Endothelial cell of umbilical vein (primary cell): ENCODE data around the gene SULF2. TPM values are rescaled to one million over a fixed set of nuclear protein-coding genes. Genes with fewer than 3 reads are reported as not detected.

Experiments
- BruUV-seq: library from RNA; stranded (reverse); fragments of 400-500 nt; replicated peaks from 2 replicates; lab custom pipeline; 2021; lab: Mats Ljungman, UMichigan
- CTCF ChIA-PET: fragments of 300-600, 350-600 bp; sonication (Branson Sonifier 250); formaldehyde crosslinking; loops from one replicate; lab custom pipeline; 2021; ENCODE audit warnings: antibody characterized with exemption, inconsistent platforms; lab: Charles Lee
- POLR2A ChIA-PET: fragments of 300-600, 350-600 bp; sonication (Branson Sonifier 250); formaldehyde crosslinking; loops from one replicate; lab custom pipeline; 2021; ENCODE audit warnings: antibody characterized with exemption, inconsistent platforms; lab: Charles Lee
- DNase-seq: peaks from one replicate; pipeline ENCODE4 v3.0.0-alpha.2; 2011; ENCODE audit warnings: low read depth, low spot score
- FAIRE-seq: peaks from 2 replicates; lab custom pipeline; 2011; peaks lifted over from hg19 to GRCh38; lab: Jason Lieb, UNC
- H2AFZ ChIP-seq: 2 replicates; pipeline ENCODE4 v1.6.0; 2012; ENCODE audit warnings: low read depth, low read length, control low read depth, inconsistent platforms
- H3K27ac ChIP-seq: 2 replicates; pipeline ENCODE4 v1.5.1; 2011; ENCODE audit warnings: low read depth, mild to moderate bottlenecking, control low read depth, low read length, moderate library complexity; ENCODE audit not compliant: insufficient read depth
- H3K27me3 ChIP-seq, 2 experiments: 2 replicates each; pipeline versions ENCODE4 v1.6.0 to v1.6.1; 2011; ENCODE audit warnings: low read length in 2 of 2, mixed read lengths in 1 of 2; ENCODE audit not compliant: control insufficient read depth in 2 of 2, insufficient read depth in 2 of 2
- H3K36me3 ChIP-seq, 2 experiments: 2 replicates in 1 of 2; 3 replicates in 1 of 2; pipeline ENCODE4 v1.5.1; 2011; ENCODE audit warnings: low read length in 2 of 2, mild to moderate bottlenecking in 1 of 2, moderate library complexity in 1 of 2; ENCODE audit not compliant: control insufficient read depth in 2 of 2, insufficient read depth in 2 of 2; ENCODE audit errors: extremely low read depth in 1 of 2
- H3K4me1 ChIP-seq: 3 replicates; pipeline ENCODE4 v1.5.1; 2011; ENCODE audit warnings: mild to moderate bottlenecking, low read length; ENCODE audit not compliant: control insufficient read depth, insufficient read depth; ENCODE audit errors: extremely low read depth
- H3K4me2 ChIP-seq: 2 replicates; pipeline ENCODE4 v1.6.1; 2011; ENCODE audit warnings: low read length, control low read depth, mixed read lengths; ENCODE audit not compliant: insufficient read depth
- H3K4me3 ChIP-seq, 3 experiments: fragments of 200-600 bp in 1 of 3; sonication (generic), shearing (Covaris generic) in 1 of 3; replicated peaks in 1 of 3; 2 replicates each; pipeline ENCODE4 v1.5.1; 2011 to 2016; ENCODE audit warnings: control low read depth in 3 of 3, low read length in 3 of 3, mild to moderate bottlenecking in 2 of 3, inconsistent platforms in 1 of 3, low read depth in 1 of 3, moderate library complexity in 1 of 3; ENCODE audit not compliant: insufficient read depth in 1 of 3
- H3K79me2 ChIP-seq: 2 replicates; pipeline ENCODE4 v1.6.0; 2012; ENCODE audit warnings: low read length, inconsistent platforms; ENCODE audit not compliant: control insufficient read depth, insufficient read depth
- H3K9ac ChIP-seq: replicated peaks from 2 replicates; pipeline ENCODE3; 2011; ENCODE audit warnings: low read length, control low read depth; ENCODE audit not compliant: insufficient read depth; ENCODE audit errors: extremely low read depth
- H3K9me1 ChIP-seq: replicated peaks from 3 replicates; pipeline ENCODE4 v1.6.0; 2011; ENCODE audit warnings: mild to moderate bottlenecking, low read length; ENCODE audit not compliant: control insufficient read depth, insufficient read depth; ENCODE audit errors: extremely low read depth
- H3K9me3 ChIP-seq: replicated peaks from 2 replicates; pipeline ENCODE4 v1.5.1; 2012; ENCODE audit warnings: low read length, inconsistent platforms; ENCODE audit not compliant: control insufficient read depth, insufficient read depth
- H4K20me1 ChIP-seq: replicated peaks from 2 replicates; pipeline ENCODE3; 2011; ENCODE audit warnings: mild to moderate bottlenecking, low read length; ENCODE audit not compliant: control insufficient read depth, insufficient read depth; ENCODE audit errors: extremely low read depth
- CTCF ChIP-seq, 2 donors: IDR thresholded peaks; 1 replicate in 1 of 2; 2 replicates in 1 of 2; pipeline ENCODE4 v1.5.1; 2011; ENCODE audit warnings: low read length in 2 of 2, mild to moderate bottlenecking in 2 of 2, moderate library complexity in 2 of 2, control low read depth in 1 of 2, inconsistent platforms in 1 of 2, low read depth in 1 of 2; ENCODE audit not compliant: insufficient read depth in 1 of 2; ENCODE audit errors: extremely low read depth in 1 of 2
- EZH2 ChIP-seq: IDR thresholded peaks from 2 replicates; pipeline ENCODE4 v1.6.1; 2012; ENCODE audit warnings: borderline replicate concordance, low read depth, mild to moderate bottlenecking, moderate library complexity, low read length, inconsistent platforms; ENCODE audit not compliant: severe bottlenecking
- FOS ChIP-seq: IDR thresholded peaks from 2 replicates; pipeline ENCODE4 v1.6.1; 2011; ENCODE audit warnings: mild to moderate bottlenecking, low read length, moderate library complexity, borderline replicate concordance; ENCODE audit not compliant: insufficient read depth
- GATA2 ChIP-seq: IDR thresholded peaks from 2 replicates; pipeline ENCODE4 v1.7.0; 2011; ENCODE audit warnings: low read depth, mild to moderate bottlenecking, moderate library complexity, mixed read lengths, low read length; ENCODE audit not compliant: insufficient read length, insufficient read depth
- JUN ChIP-seq: IDR thresholded peaks from 2 replicates; pipeline ENCODE4 v1.6.1; 2011; ENCODE audit warnings: borderline replicate concordance, low read depth; ENCODE audit not compliant: insufficient read length, insufficient read depth
- MAX ChIP-seq: IDR thresholded peaks from 2 replicates; pipeline ENCODE4 v1.6.1; 2011; ENCODE audit not compliant: insufficient read depth, insufficient read length
- MYC ChIP-seq: IDR thresholded peaks from one replicate; pipeline ENCODE4 v1.6.1; 2011; ENCODE audit warnings: mild to moderate bottlenecking, low read depth, low read length
- POLR2A ChIP-seq: IDR thresholded peaks from 2 replicates; pipeline ENCODE4 v1.6.1; 2012; ENCODE audit warnings: low read depth, mild to moderate bottlenecking, control low read depth, low read length
- POLR2AphosphoS5 ChIP-seq: IDR thresholded peaks from 2 replicates; pipeline ENCODE4 v1.6.1; 2012; ENCODE audit warnings: low read depth, mild to moderate bottlenecking, control low read depth, low read length, moderate library complexity; ENCODE audit not compliant: insufficient read depth
- dilution Hi-C: fragments of 300-500 bp; cut with MboI; formaldehyde crosslinking; loops from one replicate; pipeline ENCODE4 v1.15.0; 2019; ENCODE audit warnings: low sequenced_read_pairs; ENCODE audit not compliant: extremely low pct_ligation_motif_present
- intact Hi-C: fragments of 100-400 bp; cut with micrococcal nuclease; formaldehyde crosslinking; loops from one replicate; pipeline ENCODE4 v1.10.0; 2022
- polyA plus RNA-seq, 4 experiments: library from polyadenylated mRNA; depleted of rRNA in 3 of 4; stranded (reverse) in 3 of 4; unstranded in 1 of 4; fragments of >200 nt; gene quantifications; 2 replicates each; pipeline versions ENCODE4 v1.2.1 to v1.2.3, GENCODE V29; 2011 to 2012; ENCODE audit warnings: missing spikeins in 1 of 4
- total RNA-seq: library from RNA; stranded (reverse); gene quantifications from 2 replicates; pipeline ENCODE4 v1.2.3, GENCODE V29; 2021

SULF2 gene
- total and polyA plus RNA-seq, 2 donors (not counting 3 experiments of a cell fraction or from before 2014, with no cell fraction given), result 58.5 to 160 TPM

DNA sequence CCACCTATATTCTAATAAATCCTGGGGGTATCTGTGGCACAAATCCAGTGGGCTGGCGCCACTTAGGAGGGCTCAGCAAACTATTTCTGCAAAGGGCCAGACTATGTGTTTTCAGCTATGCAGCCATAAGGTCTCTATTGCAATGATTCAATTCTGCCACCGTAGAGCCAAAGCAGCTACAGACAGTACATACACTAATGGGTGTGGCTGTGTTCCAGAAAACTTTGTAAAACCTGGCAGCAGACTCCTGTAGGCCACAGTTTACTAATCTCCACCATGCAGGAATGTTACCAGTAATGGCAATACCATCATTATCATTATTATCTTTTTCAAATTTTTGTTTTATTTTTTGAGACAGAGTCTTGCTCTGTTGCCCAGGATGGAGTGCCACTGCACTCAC lies 65.7 kb downstream of the SULF2 start:
- intact Hi-C loops (no loop called here), dilution Hi-C loops (no loop called here)
- Histone ChIP-seq H3K27ac (no peak overlapping the region), H4K20me1 (no peaks in the 10 kb centered on the region), H3K36me3 (no peaks in the 10 kb centered on the region), H3K4me1 (no peaks in the 10 kb centered on the region), H3K9me1 (no peaks in the 10 kb centered on the region), H3K9ac (no peak overlapping the region), H3K27me3 (no peaks in the 10 kb centered on the region), H3K9me3 (no peaks in the 10 kb centered on the region), H2AFZ (no peak overlapping the region), H3K79me2 (no peaks in the 10 kb centered on the region), H3K4me2 (no peak overlapping the region), H3K4me3 (no peak overlapping the region)
- CTCF ChIA-PET, result interaction anchor here (1.1 to 5.4 kb wide), 2 partner anchors 66 to 901 kb away, joined by 3 to 47 read pairs; no protein-coding TSS in a partner anchor
- BruUV-seq, result no TSS peak
- FAIRE-seq, result no peak
- DNase-seq, result no peak
- no peak for TF ChIP-seq JUN
- TF ChIP-seq FOS, result no peak
- TF ChIP-seq GATA2, result no peak
- no peak for TF ChIP-seq MYC
- no peak for TF ChIP-seq EZH2
- POLR2A ChIA-PET, result no interaction called here

DNA sequence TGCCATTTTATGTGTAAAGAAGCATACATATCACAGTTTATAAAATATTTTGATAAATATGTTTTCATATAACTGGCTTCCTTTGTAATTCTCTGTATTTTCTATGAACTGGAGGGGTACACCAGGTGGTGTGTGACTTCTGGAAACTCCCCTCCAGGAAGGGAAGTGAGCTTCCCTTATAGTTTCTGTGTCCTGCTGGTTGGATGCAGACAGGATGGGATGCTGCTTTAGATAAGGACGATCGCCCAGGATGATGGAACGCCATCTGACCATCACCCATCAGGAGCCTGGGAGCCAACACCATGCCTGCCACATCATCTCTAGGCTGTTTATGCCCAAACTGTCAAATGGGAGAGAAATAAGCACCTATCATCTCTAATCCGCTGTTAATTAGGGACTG lies 66.1 kb downstream of the SULF2 start:
- Histone ChIP-seq H4K20me1 (no peaks in the 10 kb centered on the region), H3K4me3 (no peak overlapping the region), H3K27me3 (no peaks in the 10 kb centered on the region), H3K9ac (no peak overlapping the region), H3K36me3 (no peaks in the 10 kb centered on the region), H3K9me1 (no peaks in the 10 kb centered on the region), H3K79me2 (no peaks in the 10 kb centered on the region), H3K4me2 (no peak overlapping the region), H3K9me3 (no peaks in the 10 kb centered on the region), H3K27ac (no peak overlapping the region), H3K4me1 (no peaks in the 10 kb centered on the region), H2AFZ (no peak overlapping the region)
- dilution Hi-C loops, result no loop called here
- intact Hi-C loops, result no loop called here
- CTCF ChIA-PET, result interaction anchor here (1.1 to 5.4 kb wide), 2 partner anchors 67 to 901 kb away, joined by 3 to 47 read pairs; no protein-coding TSS in a partner anchor
- FAIRE-seq (no peak), DNase-seq (no peak)
- POLR2A ChIA-PET, result no interaction called here
- no peak for TF ChIP-seq POLR2AphosphoS5
- TF ChIP-seq MYC, result no peak
- TF ChIP-seq FOS, result no peak
- no peak for TF ChIP-seq JUN
- no peak for TF ChIP-seq GATA2
- TF ChIP-seq MAX, result no peak
- no peak for TF ChIP-seq EZH2
- no peak for TF ChIP-seq POLR2A
- no peak for TF ChIP-seq CTCF (IDR thresholded peaks at IDR 0.05; ENCODE audit: extremely low read depth in 1 of 2, insufficient read depth in 1 of 2, low read depth in 1 of 2, low read length in 2 of 2)
- BruUV-seq, result no TSS peak
